HEK293 (cell line): Measurements from ENCODE around the gene BICD1.

ENCODE experiments used
- CTCF ChIA-PET: fragments of 350-600 bp; formaldehyde crosslinking; extraction: SDS; loops from one replicate; lab custom pipeline; 2021; ENCODE audit warnings: antibody characterized with exemption; lab: Yijun Ruan, JAX
- POLR2A ChIA-PET: fragments of 300-600 bp; formaldehyde crosslinking; extraction: SDS; loops from one replicate; lab custom pipeline; 2020; ENCODE audit warnings: antibody characterized with exemption, inconsistent platforms; lab: Yijun Ruan, JAX
- H3K27ac ChIP-seq: fragments of 200-500 bp; sonication (Bioruptor generic); 2 replicates; pipeline ENCODE4 v1.5.1; 2014; ENCODE audit warnings: low read depth, low read length, control low read depth, inconsistent platforms; ENCODE audit errors: extremely low read depth
- H3K36me3 ChIP-seq, 2 experiments: fragments of 200-500 bp in 1 of 2; sonication (Bioruptor generic) in 1 of 2; 1 replicate in 1 of 2; 2 replicates in 1 of 2; pipeline ENCODE4 v1.5.1; 2014 to 2017; ENCODE audit warnings: inconsistent platforms in 2 of 2, low read length in 2 of 2; ENCODE audit not compliant: control insufficient read depth in 2 of 2, insufficient read depth in 1 of 2
- H3K4me1 ChIP-seq: fragments of 200-500 bp; sonication (Bioruptor generic); 2 replicates; pipeline ENCODE4 v1.5.1; 2014; ENCODE audit warnings: mild to moderate bottlenecking, low read length, inconsistent platforms; ENCODE audit not compliant: control insufficient read depth, insufficient read depth
- H3K4me3 ChIP-seq: 2 replicates; pipeline ENCODE4 v1.5.1; 2011; ENCODE audit warnings: low read depth, mild to moderate bottlenecking, control low read depth, low read length, moderate library complexity
- H3K9me3 ChIP-seq: fragments of 200-500 bp; sonication (Bioruptor generic); 2 replicates; pipeline ENCODE4 v1.5.1; 2014; ENCODE audit warnings: low read depth, low read length, inconsistent platforms; ENCODE audit not compliant: control insufficient read depth, insufficient read depth
- BCL11B ChIP-seq: fragments of 450-650 bp; formaldehyde crosslinking; IDR thresholded peaks from 2 replicates; pipeline ENCODE4 v1.5.1; 2016; ENCODE audit warnings: low read depth, missing biosample characterization, missing genetic modification characterization
- GLIS1 ChIP-seq: fragments of 450-650 bp; formaldehyde crosslinking; IDR thresholded peaks from 2 replicates; pipeline ENCODE4 v1.5.1; 2016; ENCODE audit warnings: missing biosample characterization, missing genetic modification characterization
- KLF10 ChIP-seq: fragments of 450-650 bp; IDR thresholded peaks from 2 replicates; pipeline ENCODE4 v1.5.1; 2018; ENCODE audit warnings: missing biosample characterization, mild to moderate bottlenecking, missing genetic modification characterization
- RBAK ChIP-seq: fragments of 450-650 bp; formaldehyde crosslinking; IDR thresholded peaks from 2 replicates; pipeline ENCODE4 v1.5.1; 2016; ENCODE audit warnings: missing biosample characterization, missing genetic modification characterization
- SCRT1 ChIP-seq: fragments of 450-650 bp; formaldehyde crosslinking; IDR thresholded peaks from 2 replicates; pipeline ENCODE4 v1.5.1; 2016; ENCODE audit warnings: missing biosample characterization, missing genetic modification characterization, borderline replicate concordance
- SETDB1 ChIP-seq: IDR thresholded peaks from one replicate; pipeline ENCODE4 v1.6.1; 2017; ENCODE audit warnings: mild to moderate bottlenecking, low read length, moderate library complexity, mixed read lengths; ENCODE audit not compliant: insufficient read length
- TRIM28 ChIP-seq: IDR thresholded peaks from 2 replicates; pipeline ENCODE4 v1.6.1; 2011; ENCODE audit warnings: low read length, control low read depth, borderline replicate concordance
- ZBTB8A ChIP-seq: fragments of 450-650 bp; formaldehyde crosslinking; IDR thresholded peaks from 2 replicates; pipeline ENCODE4 v1.5.1; 2016; ENCODE audit warnings: missing biosample characterization, missing genetic modification characterization
- ZFP41 ChIP-seq: fragments of 450-650 bp; formaldehyde crosslinking; IDR thresholded peaks from 2 replicates; pipeline ENCODE4 v1.5.1; 2016; ENCODE audit warnings: missing biosample characterization, missing genetic modification characterization, borderline replicate concordance
- ZNF112 ChIP-seq: fragments of 450-650 bp; formaldehyde crosslinking; IDR thresholded peaks from 2 replicates; pipeline ENCODE4 v1.5.0; 2017; ENCODE audit warnings: missing biosample characterization, missing genetic modification characterization
- ZNF132 ChIP-seq: fragments of 450-650 bp; formaldehyde crosslinking; IDR thresholded peaks from 2 replicates; pipeline ENCODE4 v1.5.1; 2017; ENCODE audit warnings: missing biosample characterization, missing genetic modification characterization, borderline replicate concordance
- ZNF157 ChIP-seq: fragments of 450-650 bp; formaldehyde crosslinking; IDR thresholded peaks from 2 replicates; pipeline ENCODE4 v1.5.1; 2016; ENCODE audit warnings: missing biosample characterization, missing genetic modification characterization
- ZNF335 ChIP-seq: fragments of 450-650 bp; formaldehyde crosslinking; conservative IDR thresholded peaks from 2 replicates; pipeline ENCODE4 v1.5.1; 2016; ENCODE audit warnings: missing biosample characterization, missing genetic modification characterization
- ZNF549 ChIP-seq: fragments of 450-650 bp; IDR thresholded peaks from 2 replicates; pipeline ENCODE4 v1.5.1; 2018; ENCODE audit warnings: missing biosample characterization, missing genetic modification characterization, mild to moderate bottlenecking, inconsistent platforms, moderate library complexity
- ZNF596 ChIP-seq: fragments of 450-650 bp; IDR thresholded peaks from 2 replicates; pipeline ENCODE4 v1.5.0; 2018; ENCODE audit warnings: missing biosample characterization, mild to moderate bottlenecking, missing genetic modification characterization, moderate library complexity
- ZNF654 ChIP-seq: fragments of 450-650 bp; formaldehyde crosslinking; IDR thresholded peaks from 2 replicates; pipeline ENCODE4 v1.5.1; 2016; ENCODE audit warnings: low read depth, missing biosample characterization, missing genetic modification characterization
- ZNF677 ChIP-seq: fragments of 450-650 bp; IDR thresholded peaks from 2 replicates; pipeline ENCODE4 v1.5.0; 2018; ENCODE audit warnings: missing biosample characterization, mild to moderate bottlenecking, missing genetic modification characterization, moderate library complexity
- TF ChIP-seq, protein P1 (sequence below): fragments of 450-650 bp; formaldehyde crosslinking; IDR thresholded peaks from 2 replicates; pipeline ENCODE4 v1.5.1; 2016; ENCODE audit warnings: missing biosample characterization, missing genetic modification characterization
- TF ChIP-seq, protein P2 (sequence below): fragments of 450-650 bp; IDR thresholded peaks from 2 replicates; pipeline ENCODE4 v1.5.1; 2018; ENCODE audit warnings: missing biosample characterization, mild to moderate bottlenecking, missing genetic modification characterization
- TF ChIP-seq, protein P3 (sequence below): fragments of 450-650 bp; formaldehyde crosslinking; IDR thresholded peaks from 2 replicates; pipeline ENCODE4 v1.5.1; 2016; ENCODE audit warnings: missing biosample characterization, missing genetic modification characterization

The BICD1 gene

DNA sequence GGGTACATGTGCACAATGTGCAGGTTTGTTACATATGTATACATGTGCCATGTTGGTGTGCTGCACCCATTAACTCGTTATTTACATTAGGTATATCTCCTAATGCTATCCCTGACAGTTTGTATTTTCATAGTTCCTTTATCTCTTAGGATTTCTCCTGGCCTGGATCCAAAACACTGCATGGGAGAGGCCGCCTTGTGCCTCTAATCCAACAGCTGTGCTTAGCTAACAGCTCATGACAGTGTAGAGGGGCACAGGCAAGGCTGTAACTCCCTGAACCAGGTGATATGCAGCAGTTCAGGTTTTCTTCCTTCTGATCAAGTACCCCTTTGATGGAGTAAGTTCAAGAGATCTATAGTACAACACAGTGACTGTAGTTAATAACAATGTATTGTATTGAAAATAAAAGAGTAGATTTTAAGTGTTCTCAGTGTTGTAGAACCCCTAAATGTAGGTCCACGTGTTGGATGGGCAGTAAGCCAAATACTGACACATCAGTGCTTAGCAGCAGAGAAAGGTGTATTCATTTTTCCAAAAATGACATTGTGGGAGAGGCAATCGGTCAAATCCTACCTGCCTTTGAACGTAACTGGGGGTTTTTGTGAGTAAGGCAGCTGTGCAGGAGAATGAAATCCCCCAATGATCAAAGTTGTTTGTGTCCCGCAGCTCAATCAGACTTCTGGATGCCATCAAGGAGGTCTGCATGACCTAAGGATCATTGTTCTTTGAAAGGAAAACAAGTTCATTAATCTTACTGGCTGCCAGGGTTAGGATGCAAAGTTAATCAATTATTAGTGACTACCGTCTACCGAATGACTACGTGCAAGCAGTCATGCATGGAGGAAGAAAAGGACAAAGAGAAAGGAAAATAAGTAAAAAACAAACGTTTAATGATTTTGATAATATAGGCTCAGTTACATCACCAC lies 203.4 kb downstream of the BICD1 start:
- Histone ChIP-seq H3K4me3 (no peak overlapping the region), H3K9me3 (no peaks in the 10 kb centered on the region), H3K36me3 (peaks cover 0 to 4% of the 10 kb centered on the region in 2 experiments; a peak in 1 of 3 replicates), H3K27ac (no peak overlapping the region)
- CTCF ChIA-PET, result interaction anchor here (0.6 to 2.5 kb wide), 10 partner anchors 11 to 1637 kb away, joined by 3 to 11 read pairs (median 3); no protein-coding TSS in a partner anchor
- POLR2A ChIA-PET, result no interaction called here
- TF ChIP-seq GLIS1, result peak; percentile 56
- TF ChIP-seq ZNF112 (tag by site-specific recombination), result no peak
- TF ChIP-seq TRIM28, result no peak
- TF ChIP-seq ZNF157, result no peak
- TF ChIP-seq ZNF549, result no peak
- 0 out of 2 replicates have a peak, but pooled peaks have one; percentile 29 for TF ChIP-seq KLF10 (tag by site-specific recombination)
- no peak for TF ChIP-seq ZFP41
- TF ChIP-seq ZNF335, result no peak
- TF ChIP-seq ZBTB8A (tag by site-specific recombination), result peak; percentile 70
- TF ChIP-seq BCL11B (tag by site-specific recombination), result no peak
- no peak for TF ChIP-seq RBAK (tag by site-specific recombination)
- TF ChIP-seq ZNF596, result no peak
- TF ChIP-seq ZNF677 (tag by site-specific recombination), result no peak
- TF ChIP-seq, all 188 proteins: peak for 3
- peaks cover 19% of the 10 kb centered on the region; the same call in 1 of the 2 replicates for H3K4me1 ChIP-seq

- H3K4me1 ChIP-seq, result peaks cover 19% of the 10 kb centered on the region; the same call in 1 of the 2 replicates
- no peaks in the 10 kb centered on the region for H3K36me3 ChIP-seq
- ChIA-PET POLR2A (interaction anchor here (0.9 kb wide), 1 partner anchor 187 kb away, joined by 3 read pairs; no protein-coding TSS in a partner anchor), CTCF (interaction anchor here (0.6 to 2.5 kb wide), 25 partner anchors 9 to 1060 kb away, joined by 3 to 11 read pairs (median 3); no protein-coding TSS in a partner anchor)
- no peaks in the 10 kb centered on the region for H3K9me3 ChIP-seq
- TF ChIP-seq, protein P1, sequence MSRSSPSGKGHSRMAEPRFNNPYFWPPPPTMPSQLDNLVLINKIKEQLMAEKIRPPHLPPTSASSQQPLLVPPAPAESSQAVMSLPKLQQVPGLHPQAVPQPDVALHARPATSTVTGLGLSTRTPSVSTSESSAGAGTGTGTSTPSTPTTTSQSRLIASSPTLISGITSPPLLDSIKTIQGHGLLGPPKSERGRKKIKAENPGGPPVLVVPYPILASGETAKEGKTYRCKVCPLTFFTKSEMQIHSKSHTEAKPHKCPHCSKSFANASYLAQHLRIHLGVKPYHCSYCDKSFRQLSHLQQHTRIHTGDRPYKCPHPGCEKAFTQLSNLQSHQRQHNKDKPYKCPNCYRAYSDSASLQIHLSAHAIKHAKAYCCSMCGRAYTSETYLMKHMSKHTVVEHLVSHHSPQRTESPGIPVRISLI (tag by site-specific recombination), result 0 out of 2 replicates have a peak, but pooled peaks have one; percentile 19
- TF ChIP-seq, protein P2, sequence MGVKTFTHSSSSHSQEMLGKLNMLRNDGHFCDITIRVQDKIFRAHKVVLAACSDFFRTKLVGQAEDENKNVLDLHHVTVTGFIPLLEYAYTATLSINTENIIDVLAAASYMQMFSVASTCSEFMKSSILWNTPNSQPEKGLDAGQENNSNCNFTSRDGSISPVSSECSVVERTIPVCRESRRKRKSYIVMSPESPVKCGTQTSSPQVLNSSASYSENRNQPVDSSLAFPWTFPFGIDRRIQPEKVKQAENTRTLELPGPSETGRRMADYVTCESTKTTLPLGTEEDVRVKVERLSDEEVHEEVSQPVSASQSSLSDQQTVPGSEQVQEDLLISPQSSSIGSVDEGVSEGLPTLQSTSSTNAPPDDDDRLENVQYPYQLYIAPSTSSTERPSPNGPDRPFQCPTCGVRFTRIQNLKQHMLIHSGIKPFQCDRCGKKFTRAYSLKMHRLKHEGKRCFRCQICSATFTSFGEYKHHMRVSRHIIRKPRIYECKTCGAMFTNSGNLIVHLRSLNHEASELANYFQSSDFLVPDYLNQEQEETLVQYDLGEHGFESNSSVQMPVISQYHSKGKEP (tag by site-specific recombination), result peak; percentile 16; the same call in 1 of the 2 replicates
- TF ChIP-seq SCRT1 (no peak), ZNF132 (no peak), KLF10 (tag by site-specific recombination) (no peak), ZNF654 (tag by site-specific recombination) (peak; percentile 71), SETDB1 (no peak)
- TF ChIP-seq, protein P3, sequence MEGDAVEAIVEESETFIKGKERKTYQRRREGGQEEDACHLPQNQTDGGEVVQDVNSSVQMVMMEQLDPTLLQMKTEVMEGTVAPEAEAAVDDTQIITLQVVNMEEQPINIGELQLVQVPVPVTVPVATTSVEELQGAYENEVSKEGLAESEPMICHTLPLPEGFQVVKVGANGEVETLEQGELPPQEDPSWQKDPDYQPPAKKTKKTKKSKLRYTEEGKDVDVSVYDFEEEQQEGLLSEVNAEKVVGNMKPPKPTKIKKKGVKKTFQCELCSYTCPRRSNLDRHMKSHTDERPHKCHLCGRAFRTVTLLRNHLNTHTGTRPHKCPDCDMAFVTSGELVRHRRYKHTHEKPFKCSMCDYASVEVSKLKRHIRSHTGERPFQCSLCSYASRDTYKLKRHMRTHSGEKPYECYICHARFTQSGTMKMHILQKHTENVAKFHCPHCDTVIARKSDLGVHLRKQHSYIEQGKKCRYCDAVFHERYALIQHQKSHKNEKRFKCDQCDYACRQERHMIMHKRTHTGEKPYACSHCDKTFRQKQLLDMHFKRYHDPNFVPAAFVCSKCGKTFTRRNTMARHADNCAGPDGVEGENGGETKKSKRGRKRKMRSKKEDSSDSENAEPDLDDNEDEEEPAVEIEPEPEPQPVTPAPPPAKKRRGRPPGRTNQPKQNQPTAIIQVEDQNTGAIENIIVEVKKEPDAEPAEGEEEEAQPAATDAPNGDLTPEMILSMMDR (tag by site-specific recombination), result peak; percentile 50; the same call in 1 of the 2 replicates
- H3K4me3 ChIP-seq, result no peak overlapping the region
- no peak overlapping the region for H3K27ac ChIP-seq
Observed at GRCh38 chr12:32312049-32312670, 205.5 kb downstream of the BICD1 start.
